Lung (tissue), 12 donors: Measurements from ENCODE around the gene LTBP4. TPM values are rescaled to one million over a fixed set of nuclear protein-coding genes. Genes with fewer than 3 reads are reported as not detected.
"Not testable (repeated sequence)": the region's sequence is repeated elsewhere in the genome, so short reads cannot be mapped to it uniquely, and the experiment has no call there.

Experiments used
- ATAC-seq: fragments of 200-7000 bp; cut with Tn5 transposase; one replicate; pipeline ENCODE4 v1.9.1; 2020; ENCODE audit warnings: moderate number of reproducible peaks; ENCODE audit not compliant: insufficient read depth, low FRiP score
- DNase-seq, 3 donors: peaks; one replicate each; pipeline ENCODE4 v3.0.0-alpha.2; 2013 to 2017
- H3K27ac ChIP-seq, 2 donors: one replicate each; pipeline ENCODE4 v1.5.1; 2013; ENCODE audit warnings: mild to moderate bottlenecking in 2 of 2, moderate library complexity in 2 of 2, control low read depth in 1 of 2, inconsistent platforms in 1 of 2, low read depth in 1 of 2, low read length in 1 of 2
- H3K27me3 ChIP-seq, 3 donors: one replicate each; pipeline ENCODE4 v1.5.1; 2013; ENCODE audit warnings: low read length in 2 of 3; ENCODE audit not compliant: control insufficient read depth in 3 of 3, insufficient read depth in 3 of 3
- H3K36me3 ChIP-seq, 4 donors: one replicate each; pipeline ENCODE4 v1.5.1; 2013; ENCODE audit warnings: low read length in 4 of 4, mild to moderate bottlenecking in 1 of 4, moderate library complexity in 1 of 4; ENCODE audit not compliant: control insufficient read depth in 4 of 4, insufficient read depth in 4 of 4
- H3K4me1 ChIP-seq, 5 donors: one replicate each; pipeline ENCODE4 v1.5.1; 2013; ENCODE audit warnings: low read length in 5 of 5, mild to moderate bottlenecking in 2 of 5, moderate library complexity in 1 of 5; ENCODE audit not compliant: control insufficient read depth in 5 of 5, insufficient read depth in 5 of 5
- H3K4me3 ChIP-seq: one replicate; pipeline ENCODE4 v1.5.1; 2013; ENCODE audit warnings: mild to moderate bottlenecking, control low read depth, moderate library complexity
- H3K9ac ChIP-seq, 2 donors: one replicate each; pipeline ENCODE4 v1.5.1; 2013; ENCODE audit warnings: low read length in 2 of 2, control low read depth in 1 of 2; ENCODE audit not compliant: insufficient read depth in 1 of 2
- H3K9me3 ChIP-seq, 4 donors: one replicate each; pipeline ENCODE4 v1.5.1; 2013; ENCODE audit warnings: low read length in 3 of 4, mild to moderate bottlenecking in 1 of 4, moderate library complexity in 1 of 4; ENCODE audit not compliant: control insufficient read depth in 4 of 4, insufficient read depth in 3 of 4
- WGBS, 2 donors: extraction: QIAGEN DNeasy Blood & Tissue Kit; methylation state at CpG; one replicate each; pipeline ENCODE4 v1.1.7; 2013; 5-methylcytosine and 5-hydroxymethylcytosine counted together
- polyA plus RNA-seq, 2 donors: library from polyadenylated mRNA; stranded (reverse); fragments of 200-250 nt; gene quantifications; one replicate each; pipeline ENCODE4 v1.2.1, GENCODE V29; 2013
- total RNA-seq, 2 donors: library from RNA; depleted of rRNA in 1 of 2; stranded (reverse); fragments of >200 nt in 1 of 2; gene quantifications; one replicate each; pipeline ENCODE4 v1.2.1, GENCODE V29; 2014 to 2021
- TF ChIP-seq, protein P1 (sequence below): IDR thresholded peaks from 2 replicates; pipeline ENCODE4 v1.5.1; 2012; ENCODE audit warnings: mild to moderate bottlenecking; ENCODE audit errors: control extremely low read depth, extremely low read depth
- donor health status: control.
- donor health status: control.
- donor health status: Bipolar disorder and iron deficiency.
- donor health status: healthy.
- donor health status: DM: yes; HTN: yes; CAD: no.

Gene LTBP4
- total and polyA plus RNA-seq, 4 donors: 73.0 to 290 (median 151) TPM

DNA sequence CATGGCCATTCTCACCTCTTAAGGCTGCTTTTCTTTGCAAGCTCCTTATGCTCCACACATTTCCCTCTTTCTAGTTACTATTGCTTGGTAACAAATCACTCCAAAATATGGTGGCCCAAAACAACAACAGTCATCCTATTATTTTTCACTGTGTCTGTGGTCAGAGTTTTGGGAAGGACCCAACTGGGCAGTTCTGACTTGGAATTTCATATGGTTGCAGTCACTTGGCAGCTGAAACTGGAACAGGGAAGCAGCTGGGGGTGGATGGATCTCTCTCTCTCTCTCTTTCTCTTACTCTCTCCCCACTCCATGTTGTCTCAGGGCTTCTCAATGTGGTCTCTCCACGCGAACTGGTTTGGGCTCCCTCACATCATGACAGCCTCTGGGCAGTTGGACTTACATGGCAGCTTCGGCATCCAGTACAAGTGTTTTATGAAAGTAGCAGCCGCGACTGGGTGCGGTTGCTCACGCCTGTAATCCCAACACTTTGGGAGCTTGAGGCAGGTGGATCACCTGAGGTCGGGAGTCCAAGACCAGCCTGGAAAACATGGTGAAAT lies 49.7 kb downstream of the LTBP4 start:
- no peak overlapping the region for H3K9ac ChIP-seq
- no peak overlapping the region for H3K4me3 ChIP-seq
- ATAC-seq (no peak), DNase-seq (peak; percentile 67 to 86 (median 84))
- no peaks in the 10 kb centered on the region for H3K9me3 ChIP-seq
- no peaks in the 10 kb centered on the region for H3K27me3 ChIP-seq
- TF ChIP-seq, protein P1, sequence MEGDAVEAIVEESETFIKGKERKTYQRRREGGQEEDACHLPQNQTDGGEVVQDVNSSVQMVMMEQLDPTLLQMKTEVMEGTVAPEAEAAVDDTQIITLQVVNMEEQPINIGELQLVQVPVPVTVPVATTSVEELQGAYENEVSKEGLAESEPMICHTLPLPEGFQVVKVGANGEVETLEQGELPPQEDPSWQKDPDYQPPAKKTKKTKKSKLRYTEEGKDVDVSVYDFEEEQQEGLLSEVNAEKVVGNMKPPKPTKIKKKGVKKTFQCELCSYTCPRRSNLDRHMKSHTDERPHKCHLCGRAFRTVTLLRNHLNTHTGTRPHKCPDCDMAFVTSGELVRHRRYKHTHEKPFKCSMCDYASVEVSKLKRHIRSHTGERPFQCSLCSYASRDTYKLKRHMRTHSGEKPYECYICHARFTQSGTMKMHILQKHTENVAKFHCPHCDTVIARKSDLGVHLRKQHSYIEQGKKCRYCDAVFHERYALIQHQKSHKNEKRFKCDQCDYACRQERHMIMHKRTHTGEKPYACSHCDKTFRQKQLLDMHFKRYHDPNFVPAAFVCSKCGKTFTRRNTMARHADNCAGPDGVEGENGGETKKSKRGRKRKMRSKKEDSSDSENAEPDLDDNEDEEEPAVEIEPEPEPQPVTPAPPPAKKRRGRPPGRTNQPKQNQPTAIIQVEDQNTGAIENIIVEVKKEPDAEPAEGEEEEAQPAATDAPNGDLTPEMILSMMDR: no peak
- no peaks in the 10 kb centered on the region for H3K36me3 ChIP-seq
- 85 to 94% methylated on average over 8 of the region's 8 CpGs for WGBS, 2 donors
- H3K4me1 ChIP-seq: peaks cover 1 to 26% (median 8%) of the 10 kb centered on the region in 5 donors
- peak overlapping the region in 1 of 2 donors; percentile 80 for H3K27ac ChIP-seq

DNA sequence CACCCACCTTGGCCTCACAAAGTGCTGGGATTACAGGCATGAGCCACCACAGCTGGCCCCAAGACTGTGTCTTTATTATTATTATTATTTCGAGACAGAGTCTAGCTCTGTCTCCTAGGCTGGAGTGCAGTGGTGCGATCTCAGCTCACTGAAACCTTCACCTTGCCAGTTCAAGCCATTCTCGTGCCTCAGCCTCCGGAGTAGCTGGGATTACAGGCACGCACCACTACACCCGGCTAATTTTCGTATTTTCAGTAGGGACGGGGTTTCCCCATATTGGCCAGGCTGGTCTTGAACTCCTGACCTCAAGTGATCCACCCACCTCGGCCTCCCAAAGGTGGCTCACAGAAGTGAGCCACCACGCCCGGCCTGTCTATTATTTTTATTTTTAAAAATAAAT lies 51.1 kb downstream of the LTBP4 start:
- H3K9ac ChIP-seq, DNase-seq, H3K27me3 ChIP-seq, ATAC-seq, H3K4me3 ChIP-seq, H3K27ac ChIP-seq, H3K9me3 ChIP-seq, H3K36me3 ChIP-seq: not testable (repeated sequence)
- peaks cover 0 to 18% (median 8%) of the 10 kb centered on the region in 5 donors for H3K4me1 ChIP-seq
- WGBS, 2 donors: 82 to 88% methylated on average over 11 of the region's 11 CpGs

DNA sequence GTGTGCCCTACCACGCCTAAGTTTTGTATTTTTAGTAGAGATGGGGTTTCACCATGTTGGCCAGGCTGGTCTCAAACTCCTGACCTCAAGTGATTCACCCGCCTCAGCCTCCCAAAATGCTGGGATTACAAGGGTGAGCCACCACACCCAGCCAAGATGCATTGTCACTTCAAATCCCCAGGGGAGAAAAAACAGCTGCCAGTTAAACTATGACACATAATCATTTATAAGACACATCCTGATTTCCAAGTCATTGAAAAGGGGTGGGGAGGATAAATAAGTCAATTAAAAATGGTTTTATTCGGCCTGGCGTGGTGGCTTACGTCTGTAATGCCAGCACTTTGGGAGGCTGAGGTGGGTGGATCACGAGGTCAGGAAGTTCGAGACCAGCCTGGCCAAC lies 54.5 kb downstream of the LTBP4 start:
- not testable (repeated sequence) for H3K9me3 ChIP-seq, H3K9ac ChIP-seq, ATAC-seq, H3K36me3 ChIP-seq, H3K4me3 ChIP-seq, H3K27me3 ChIP-seq, H3K27ac ChIP-seq, DNase-seq
- peaks cover 0 to 13% (median 6%) of the 10 kb centered on the region in 5 donors for H3K4me1 ChIP-seq
- WGBS, 2 donors: 83% methylated on average over 7 of the region's 7 CpGs

DNA sequence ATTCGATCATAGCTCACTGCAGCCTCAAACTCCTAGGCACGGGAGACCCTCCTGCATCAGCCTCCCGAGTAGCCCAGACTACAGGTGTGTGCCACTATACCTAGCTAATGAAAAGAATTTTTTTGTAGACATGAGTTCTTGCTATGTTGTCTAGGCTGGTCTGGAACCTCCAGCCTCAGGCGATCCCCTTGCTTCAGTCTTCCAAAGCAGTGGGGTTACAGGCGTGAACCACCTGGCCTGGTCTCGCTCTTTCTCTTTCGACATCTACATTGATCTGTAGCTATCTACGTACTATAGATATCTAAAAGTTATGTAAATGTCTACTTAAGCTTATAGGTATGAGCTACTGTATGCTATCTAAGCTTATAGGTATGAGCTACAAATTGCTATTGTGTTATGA lies 56.9 kb downstream of the LTBP4 start:
- no peaks in the 10 kb centered on the region for H3K4me1 ChIP-seq
- no peak overlapping the region for H3K4me3 ChIP-seq
- H3K9ac ChIP-seq: no peak overlapping the region
- WGBS, 2 donors: 93% methylated on average over 8 of the region's 8 CpGs
- H3K27ac ChIP-seq: no peak overlapping the region
- H3K36me3 ChIP-seq: no peaks in the 10 kb centered on the region
- ATAC-seq (no peak), DNase-seq (no peak)
- H3K9me3 ChIP-seq: no peaks in the 10 kb centered on the region
- TF ChIP-seq, protein P1: no peak
- no peaks in the 10 kb centered on the region for H3K27me3 ChIP-seq
